ENCODE results near the gene UBE2L3. TPM values are rescaled to one million over a fixed set of nuclear protein-coding genes. Genes with fewer than 3 reads are reported as not detected.
"Not testable (repeated sequence)": the region's sequence is repeated elsewhere in the genome, so short reads cannot be mapped to it uniquely, and the experiment has no call there.

UBE2L3 gene
- total RNA-seq, 1 donor from 2014 or later = 25.3 TPM

GRCh38 chr22:21628386-21629254 lies 61.1 kb downstream of the UBE2L3 start:
- DNase-seq = no peak

GRCh38 chr22:21629255-21630149 lies 62.0 kb downstream of the UBE2L3 start, which contains the start of gene YDJC:
Gene YDJC, minus strand, starts transcription at chr22:21630022. Its CDS starts 8 bp downstream, at chr22:21630014.
- peak; percentile 75 for DNase-seq

- DNase-seq = no peak
Observed at GRCh38 chr22:21631025-21631424, 63.5 kb downstream of the UBE2L3 start.

GRCh38 chr22:21632237-21632895 lies 64.9 kb downstream of the UBE2L3 start, which contains the start of gene CCDC116:
Gene CCDC116, plus strand, starts transcription at chr22:21632760. Its CDS starts 422 bp downstream, at chr22:21633182.
- DNase-seq = no peak

- no peak for DNase-seq
Observed at GRCh38 chr22:21632931-21633330, 65.4 kb downstream of the UBE2L3 start.

GRCh38 chr22:21633481-21633880 lies 66.0 kb downstream of the UBE2L3 start:
- DNase-seq = no peak

GRCh38 chr22:21634081-21634480 lies 66.6 kb downstream of the UBE2L3 start:
- no peak for DNase-seq

- no peak for DNase-seq
Observed at GRCh38 chr22:21634844-21635243, 67.3 kb downstream of the UBE2L3 start.

GRCh38 chr22:21635771-21636510 lies 68.4 kb downstream of the UBE2L3 start:
- DNase-seq = no peak

GRCh38 chr22:21636629-21637218 lies 69.2 kb downstream of the UBE2L3 start:
- no peak for DNase-seq

GRCh38 chr22:21637450-21637849 lies 69.9 kb downstream of the UBE2L3 start:
- not testable (repeated sequence) for DNase-seq

GRCh38 chr22:21639359-21639758 lies 71.8 kb downstream of the UBE2L3 start:
- DNase-seq = no peak

- DNase-seq = no peak
Observed at GRCh38 chr22:21640810-21641209, 73.3 kb downstream of the UBE2L3 start.

- DNase-seq = no peak
Observed at GRCh38 chr22:21641417-21641788, 73.9 kb downstream of the UBE2L3 start.

- DNase-seq = peak; percentile 97
Observed at GRCh38 chr22:21641789-21642583, 74.5 kb downstream of the UBE2L3 start, which contains the start of gene SDF2L1. Gene SDF2L1, plus strand, starts transcription at chr22:21642302. Its CDS starts 35 bp downstream, at chr22:21642337.

- no peak for DNase-seq
Observed at GRCh38 chr22:21642584-21643448, 75.3 kb downstream of the UBE2L3 start.

GRCh38 chr22:21643533-21644357 lies 76.2 kb downstream of the UBE2L3 start:
- no peak for DNase-seq

- not testable (repeated sequence) for DNase-seq
Observed at GRCh38 chr22:21645513-21645912, 78.0 kb downstream of the UBE2L3 start.

All from skin of body (tissue), 2 donors.